Fibroblast of mammary gland (primary cell): Measurements from ENCODE around the gene ASCC2.
"Not testable (repeated sequence)": the region's sequence is repeated elsewhere in the genome, so short reads cannot be mapped to it uniquely, and the experiment has no call there.

ENCODE experiments used
- DNase-seq: peaks from one replicate; pipeline ENCODE4 v3.0.0-alpha.2; 2010; ENCODE audit warnings: low read depth
- H3K4me3 ChIP-seq: 2 replicates; pipeline ENCODE4 v1.5.1; 2011; ENCODE audit warnings: low read depth, mild to moderate bottlenecking, low read length, moderate library complexity; ENCODE audit not compliant: control insufficient read depth
- TF ChIP-seq, protein P1 (sequence below): conservative IDR thresholded peaks from 2 replicates; pipeline ENCODE4 v1.5.1; 2011; ENCODE audit warnings: low read depth, low read length, inconsistent platforms; ENCODE audit not compliant: control insufficient read depth, insufficient read depth

The ASCC2 gene

GRCh38 chr22:29870574-29870973, 32.5 kb upstream of the ASCC2 start:
- TF ChIP-seq, protein P1, sequence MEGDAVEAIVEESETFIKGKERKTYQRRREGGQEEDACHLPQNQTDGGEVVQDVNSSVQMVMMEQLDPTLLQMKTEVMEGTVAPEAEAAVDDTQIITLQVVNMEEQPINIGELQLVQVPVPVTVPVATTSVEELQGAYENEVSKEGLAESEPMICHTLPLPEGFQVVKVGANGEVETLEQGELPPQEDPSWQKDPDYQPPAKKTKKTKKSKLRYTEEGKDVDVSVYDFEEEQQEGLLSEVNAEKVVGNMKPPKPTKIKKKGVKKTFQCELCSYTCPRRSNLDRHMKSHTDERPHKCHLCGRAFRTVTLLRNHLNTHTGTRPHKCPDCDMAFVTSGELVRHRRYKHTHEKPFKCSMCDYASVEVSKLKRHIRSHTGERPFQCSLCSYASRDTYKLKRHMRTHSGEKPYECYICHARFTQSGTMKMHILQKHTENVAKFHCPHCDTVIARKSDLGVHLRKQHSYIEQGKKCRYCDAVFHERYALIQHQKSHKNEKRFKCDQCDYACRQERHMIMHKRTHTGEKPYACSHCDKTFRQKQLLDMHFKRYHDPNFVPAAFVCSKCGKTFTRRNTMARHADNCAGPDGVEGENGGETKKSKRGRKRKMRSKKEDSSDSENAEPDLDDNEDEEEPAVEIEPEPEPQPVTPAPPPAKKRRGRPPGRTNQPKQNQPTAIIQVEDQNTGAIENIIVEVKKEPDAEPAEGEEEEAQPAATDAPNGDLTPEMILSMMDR = no peak
- no peak for DNase-seq

GRCh38 chr22:29867851-29868250, 29.8 kb upstream of the ASCC2 start:
- H3K4me3 ChIP-seq = no peak overlapping the region
- DNase-seq = no peak
- TF ChIP-seq, protein P1 = no peak

More at GRCh38 chr22:29870574-29870973, 32.5 kb upstream of the ASCC2 start:
- H3K4me3 ChIP-seq = no peak overlapping the region

- DNase-seq = no peak
- TF ChIP-seq, protein P1 = no peak
- H3K4me3 ChIP-seq = no peak overlapping the region
Measured at GRCh38 chr22:29867260-29867659, 29.2 kb upstream of the ASCC2 start.

DNA sequence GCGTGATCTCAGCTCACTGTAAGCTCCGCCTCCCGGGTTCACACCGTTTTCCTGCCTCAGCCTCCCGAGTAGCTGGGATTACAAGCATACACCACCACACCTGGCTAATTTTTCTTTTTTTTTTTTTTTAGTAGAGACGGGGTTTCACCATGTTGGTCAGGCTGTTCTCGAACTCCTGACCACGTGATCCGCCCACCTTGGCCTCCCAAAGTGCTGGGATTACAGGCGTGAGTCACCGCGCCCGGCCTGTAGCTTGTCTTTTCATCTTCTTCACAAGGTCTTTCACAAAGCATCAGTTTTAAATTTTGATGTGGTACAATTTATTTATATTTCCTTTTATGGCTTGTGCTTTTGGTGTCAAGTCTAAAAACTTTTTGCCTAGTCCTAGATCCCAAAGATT, 27.5 kb upstream of the ASCC2 start:
- DNase-seq, H3K4me3 ChIP-seq: not testable (repeated sequence)

DNA sequence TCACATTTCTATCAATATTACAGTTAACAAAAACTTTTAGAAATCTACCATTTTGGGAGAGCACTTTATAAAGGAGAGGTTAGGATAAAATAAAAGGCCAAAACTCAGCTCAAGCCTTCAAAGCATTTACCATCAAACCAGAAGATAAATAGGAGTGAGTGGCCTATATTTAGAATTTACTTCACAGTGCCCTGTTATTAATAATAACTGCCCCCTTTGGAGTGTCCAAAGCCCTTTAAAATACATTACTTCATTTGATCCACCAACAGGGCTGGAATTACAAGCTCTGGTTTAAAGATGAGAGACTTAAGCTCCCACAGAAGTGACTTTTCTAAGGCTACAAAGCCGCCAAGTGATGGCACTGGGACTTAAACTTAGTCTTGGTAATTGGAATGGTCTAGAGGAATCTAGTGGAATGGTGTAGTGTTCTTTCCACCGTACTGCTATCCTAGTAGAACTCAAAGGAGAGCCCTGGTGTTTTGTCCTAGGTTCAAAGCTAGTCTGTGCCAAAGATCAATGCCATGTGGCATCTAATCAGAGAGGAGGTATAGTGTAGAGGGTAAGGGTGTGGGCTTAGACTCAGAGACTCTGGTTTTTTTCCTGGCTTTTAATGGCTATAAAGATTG, 23.7 kb upstream of the ASCC2 start:
- TF ChIP-seq, protein P1 = no peak
- no peak for DNase-seq
- H3K4me3 ChIP-seq = no peak overlapping the region

- TF ChIP-seq, protein P1 = no peak
Measured at GRCh38 chr22:29860006-29860766, 22.1 kb upstream of the ASCC2 start.

DNA sequence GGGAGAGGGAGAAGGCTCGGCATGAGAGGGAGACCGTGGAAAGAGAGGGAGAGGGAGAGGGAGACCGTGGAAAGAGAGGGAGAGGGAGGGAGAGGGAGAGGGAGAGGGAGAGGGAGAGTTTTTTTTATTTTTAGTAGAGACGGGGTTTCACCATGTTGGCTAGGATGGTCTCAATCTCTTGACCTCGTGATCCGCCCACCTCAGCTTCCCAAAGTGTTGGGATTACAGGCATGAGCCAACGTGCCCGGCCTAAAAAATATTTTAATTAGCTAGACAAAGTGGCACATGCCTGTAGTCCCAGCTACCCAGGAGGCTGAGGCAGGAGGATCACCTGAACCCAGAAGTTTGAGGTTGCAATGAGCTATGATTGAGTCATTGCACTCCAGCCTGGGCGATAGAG, 21.0 kb upstream of the ASCC2 start:
- not testable (repeated sequence) for DNase-seq, H3K4me3 ChIP-seq

More at GRCh38 chr22:29860006-29860766, 22.1 kb upstream of the ASCC2 start:
- no peak for DNase-seq
- H3K4me3 ChIP-seq = no peak overlapping the region
